Fibroblast of lung (primary cell): ENCODE measurements around the gene RIN3. TPM values are rescaled to one million over a fixed set of nuclear protein-coding genes. Genes with fewer than 3 reads are reported as not detected.

ENCODE experiments used
- DNase-seq, 2 donors: peaks; one replicate each; pipeline versions ENCODE4 v3.0.0 to v3.0.0-alpha.2; 2010; ENCODE audit warnings: low read depth in 2 of 2
- H2AFZ ChIP-seq: 2 replicates; pipeline ENCODE4 v1.5.1; 2012; ENCODE audit warnings: low read length, control low read depth, inconsistent platforms
- H3K27ac ChIP-seq: 2 replicates; pipeline ENCODE4 v1.5.1; 2011; ENCODE audit warnings: low read length, control low read depth; ENCODE audit not compliant: insufficient read depth
- H3K27me3 ChIP-seq: 2 replicates; pipeline ENCODE4 v1.5.1; 2011; ENCODE audit warnings: mild to moderate bottlenecking, low read length; ENCODE audit not compliant: control insufficient read depth, insufficient read depth
- H3K36me3 ChIP-seq: 2 replicates; pipeline ENCODE4 v1.5.1; 2011; ENCODE audit warnings: low read length; ENCODE audit not compliant: control insufficient read depth, insufficient read depth
- H3K4me1 ChIP-seq: 2 replicates; pipeline ENCODE4 v1.5.1; 2011; ENCODE audit warnings: low read length; ENCODE audit not compliant: control insufficient read depth, insufficient read depth; ENCODE audit errors: extremely low read depth
- H3K4me2 ChIP-seq: 2 replicates; pipeline ENCODE4 v1.5.1; 2011; ENCODE audit warnings: low read length, control low read depth; ENCODE audit not compliant: insufficient read depth; ENCODE audit errors: extremely low read depth
- H3K4me3 ChIP-seq, 4 experiments: fragments of 200-600 bp in 1 of 4; sonication (generic) in 1 of 4; replicated peaks in 1 of 4; 2 replicates each; pipeline ENCODE4 v1.5.1; 2011 to 2016; ENCODE audit warnings: low read length in 4 of 4, low read depth in 3 of 4, mild to moderate bottlenecking in 3 of 4, control low read depth in 2 of 4, inconsistent platforms in 1 of 4, mixed read lengths in 1 of 4; ENCODE audit not compliant: insufficient read depth in 1 of 4; ENCODE audit errors: control extremely low read depth in 1 of 4
- H3K79me2 ChIP-seq: 2 replicates; pipeline ENCODE4 v1.5.1; 2012; ENCODE audit warnings: mild to moderate bottlenecking, low read length, inconsistent platforms; ENCODE audit not compliant: control insufficient read depth, insufficient read depth
- H3K9ac ChIP-seq: 2 replicates; pipeline ENCODE4 v1.5.1; 2011; ENCODE audit warnings: mild to moderate bottlenecking, low read length, control low read depth; ENCODE audit not compliant: insufficient read depth
- H3K9me3 ChIP-seq: 2 replicates; pipeline ENCODE4 v1.5.1; 2012; ENCODE audit warnings: low read depth, low read length; ENCODE audit not compliant: control insufficient read depth, insufficient read depth
- H4K20me1 ChIP-seq: 2 replicates; pipeline ENCODE4 v1.5.1; 2011; ENCODE audit warnings: low read length; ENCODE audit not compliant: control insufficient read depth, insufficient read depth; ENCODE audit errors: extremely low read depth
- EZH2 ChIP-seq: IDR thresholded peaks from 2 replicates; pipeline ENCODE4 v1.5.1; 2012; ENCODE audit warnings: low read length, control low read depth, mild to moderate bottlenecking; ENCODE audit errors: missing control alignments
- polyA plus RNA-seq, 2 donors: library from polyadenylated mRNA; depleted of rRNA in 1 of 2; stranded (reverse) in 1 of 2; unstranded in 1 of 2; fragments of >200 nt; gene quantifications; 2 replicates each; pipeline ENCODE4 v1.2.1, GENCODE V29; 2011 to 2012; ENCODE audit warnings: missing spikeins in 1 of 2
- total RNA-seq: library from RNA; depleted of rRNA; stranded (reverse); fragments of >200 nt; gene quantifications from 2 replicates; pipeline ENCODE4 v1.2.1, GENCODE V29; 2014
- TF ChIP-seq, protein P1 (sequence below), 2 donors: IDR thresholded peaks in 1 of 2; conservative IDR thresholded peaks in 1 of 2; 1 replicate in 1 of 2; 2 replicates in 1 of 2; pipeline ENCODE4 v1.5.1; 2011 to 2012; ENCODE audit warnings: low read length in 2 of 2, control low read depth in 1 of 2, inconsistent platforms in 1 of 2, low read depth in 1 of 2, mild to moderate bottlenecking in 1 of 2

The RIN3 gene
- total and polyA plus RNA-seq, 2 donors (not counting 1 experiment from before 2014, with no cell fraction given): 8.9 to 9.2 TPM

DNA sequence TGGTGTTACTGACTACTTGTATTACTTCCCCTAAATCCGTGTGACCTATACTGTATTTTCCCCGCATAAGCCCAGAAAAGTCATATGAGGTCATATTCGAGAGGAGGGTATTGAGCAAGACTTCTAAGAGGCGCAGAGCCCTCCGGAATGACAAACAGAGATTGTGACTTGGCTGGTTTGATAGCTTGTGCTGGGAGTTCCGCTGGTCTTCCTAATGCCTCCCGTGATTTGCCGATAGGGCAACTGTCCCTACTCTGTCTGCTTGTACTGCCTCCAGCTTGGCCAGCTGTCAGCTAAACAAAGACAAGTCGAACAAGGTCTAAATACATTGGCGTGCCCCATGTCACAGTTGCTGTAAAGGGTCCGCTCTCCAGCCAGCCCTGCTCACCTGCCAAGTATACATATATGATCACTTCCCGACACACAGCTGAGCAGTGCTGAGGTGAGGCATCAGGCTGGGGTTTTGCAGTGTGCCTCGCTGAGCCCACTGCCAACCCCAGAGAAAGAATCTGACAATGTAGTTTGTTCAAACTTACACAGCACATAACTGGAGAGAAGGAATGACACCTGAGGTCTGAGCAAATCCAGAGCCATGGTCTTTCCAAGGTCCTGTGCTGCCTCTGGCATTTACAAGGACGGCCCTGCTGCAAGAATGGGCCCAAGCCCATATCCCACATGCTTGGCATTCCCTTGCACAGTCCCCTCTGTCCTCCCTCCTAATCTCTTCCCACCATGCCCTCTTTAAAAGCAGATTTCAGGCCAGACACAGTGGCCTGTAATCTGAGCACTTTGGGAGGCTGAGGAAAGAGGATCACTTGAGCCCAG, 211.1 kb downstream of the RIN3 start:
- H3K36me3 ChIP-seq: no peaks in the 10 kb centered on the region
- H3K4me2 ChIP-seq: no peak overlapping the region
- H3K9me3 ChIP-seq: no peaks in the 10 kb centered on the region
- peaks cover 8% of the 10 kb centered on the region for H3K4me1 ChIP-seq
- no peak overlapping the region for H3K9ac ChIP-seq
- H3K79me2 ChIP-seq: no peaks in the 10 kb centered on the region
- H3K4me3 ChIP-seq: no peak overlapping the region
- DNase-seq: no peak
- no peak overlapping the region for H3K27ac ChIP-seq
- H4K20me1 ChIP-seq: no peaks in the 10 kb centered on the region
- no peak overlapping the region for H2AFZ ChIP-seq
- TF ChIP-seq, protein P1, sequence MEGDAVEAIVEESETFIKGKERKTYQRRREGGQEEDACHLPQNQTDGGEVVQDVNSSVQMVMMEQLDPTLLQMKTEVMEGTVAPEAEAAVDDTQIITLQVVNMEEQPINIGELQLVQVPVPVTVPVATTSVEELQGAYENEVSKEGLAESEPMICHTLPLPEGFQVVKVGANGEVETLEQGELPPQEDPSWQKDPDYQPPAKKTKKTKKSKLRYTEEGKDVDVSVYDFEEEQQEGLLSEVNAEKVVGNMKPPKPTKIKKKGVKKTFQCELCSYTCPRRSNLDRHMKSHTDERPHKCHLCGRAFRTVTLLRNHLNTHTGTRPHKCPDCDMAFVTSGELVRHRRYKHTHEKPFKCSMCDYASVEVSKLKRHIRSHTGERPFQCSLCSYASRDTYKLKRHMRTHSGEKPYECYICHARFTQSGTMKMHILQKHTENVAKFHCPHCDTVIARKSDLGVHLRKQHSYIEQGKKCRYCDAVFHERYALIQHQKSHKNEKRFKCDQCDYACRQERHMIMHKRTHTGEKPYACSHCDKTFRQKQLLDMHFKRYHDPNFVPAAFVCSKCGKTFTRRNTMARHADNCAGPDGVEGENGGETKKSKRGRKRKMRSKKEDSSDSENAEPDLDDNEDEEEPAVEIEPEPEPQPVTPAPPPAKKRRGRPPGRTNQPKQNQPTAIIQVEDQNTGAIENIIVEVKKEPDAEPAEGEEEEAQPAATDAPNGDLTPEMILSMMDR (conservative IDR thresholded peaks at IDR 0.05 in 1 of 2, IDR thresholded peaks at IDR 0.05 in 1 of 2; ENCODE audit: low read depth in 1 of 2, low read length in 2 of 2): no peak
- H3K27me3 ChIP-seq: peaks cover 5% of the 10 kb centered on the region

DNA sequence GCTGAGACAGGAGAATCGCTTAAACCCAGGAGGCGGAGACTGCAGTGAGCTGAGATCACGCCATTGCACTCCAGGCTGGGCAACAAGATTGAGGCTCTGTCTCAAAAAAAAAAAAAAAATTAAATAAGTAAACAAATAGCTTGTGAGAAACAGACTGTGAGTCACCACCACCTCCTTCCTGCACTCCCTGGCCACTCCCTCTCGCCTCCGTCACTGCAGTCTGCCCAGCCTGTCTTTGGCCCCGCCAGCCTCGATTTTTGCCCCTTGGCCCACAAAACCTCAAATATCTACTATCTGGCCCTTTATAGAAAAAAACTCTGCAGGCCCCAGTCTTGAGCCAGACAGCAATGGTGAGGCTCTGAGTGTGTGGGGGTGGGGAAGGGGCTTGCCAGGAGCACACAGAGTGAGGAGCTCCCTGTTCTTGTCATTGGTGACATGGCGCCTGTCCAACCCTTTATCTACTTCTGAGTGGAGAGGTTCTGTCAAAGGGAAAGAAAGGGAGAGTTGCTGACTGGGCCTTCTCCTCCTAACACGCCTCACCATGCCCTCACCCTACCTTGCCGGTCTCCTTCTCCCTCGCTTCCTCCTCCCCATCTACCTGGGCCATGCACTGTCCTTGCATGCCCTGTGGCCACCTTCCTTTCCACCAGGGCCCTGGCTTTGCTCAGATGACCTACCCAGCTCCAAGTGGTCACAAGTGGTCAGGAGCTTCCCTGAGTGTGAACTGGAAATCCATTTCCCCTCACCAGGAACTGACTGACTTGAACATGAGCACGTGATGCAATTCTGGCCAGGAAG, 212.8 kb downstream of the RIN3 start:
- Histone ChIP-seq H2AFZ (no peak overlapping the region), H3K9ac (no peak overlapping the region), H3K36me3 (no peaks in the 10 kb centered on the region), H3K9me3 (no peaks in the 10 kb centered on the region), H4K20me1 (no peaks in the 10 kb centered on the region), H3K4me2 (no peak overlapping the region), H3K4me1 (peaks cover 10% of the 10 kb centered on the region), H3K4me3 (no peak overlapping the region), H3K27ac (no peak overlapping the region), H3K27me3 (peaks cover 5% of the 10 kb centered on the region), H3K79me2 (no peaks in the 10 kb centered on the region)
- TF ChIP-seq EZH2: no peak
- TF ChIP-seq, protein P1 (conservative IDR thresholded peaks at IDR 0.05 in 1 of 2, IDR thresholded peaks at IDR 0.05 in 1 of 2; ENCODE audit: low read depth in 1 of 2, low read length in 2 of 2): no peak
- DNase-seq: peak; percentile 90 to 93

DNA sequence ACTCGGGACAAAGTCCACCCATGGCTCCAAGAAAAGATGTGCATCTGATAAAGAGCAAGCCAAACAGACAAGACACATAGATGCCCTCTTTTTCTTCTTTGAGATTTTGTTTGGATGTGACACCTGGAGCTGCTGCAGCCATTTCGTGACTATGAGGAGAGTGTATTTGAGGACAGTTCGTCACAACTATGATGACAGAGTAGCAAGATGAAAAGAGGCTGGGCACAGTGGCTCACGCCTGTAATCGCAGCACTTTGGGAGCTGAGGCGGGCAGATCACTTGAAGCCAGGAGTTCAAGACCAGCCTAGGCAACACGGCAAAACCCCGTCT, 213.3 kb downstream of the RIN3 start:
- Histone ChIP-seq H3K4me1 (peaks cover 10% of the 10 kb centered on the region), H2AFZ (no peak overlapping the region), H4K20me1 (no peaks in the 10 kb centered on the region), H3K9ac (no peak overlapping the region), H3K9me3 (no peaks in the 10 kb centered on the region), H3K27me3 (peaks cover 5% of the 10 kb centered on the region), H3K79me2 (no peaks in the 10 kb centered on the region), H3K36me3 (no peaks in the 10 kb centered on the region), H3K27ac (no peak overlapping the region), H3K4me2 (no peak overlapping the region), H3K4me3 (no peak overlapping the region)
- TF ChIP-seq EZH2: no peak
- TF ChIP-seq, protein P1 (conservative IDR thresholded peaks at IDR 0.05 in 1 of 2, IDR thresholded peaks at IDR 0.05 in 1 of 2; ENCODE audit: low read depth in 1 of 2, low read length in 2 of 2): no peak
- DNase-seq: no peak
